NCI-H526 treated with DMSO at 0.1 percent for 48 hours (cell line): ENCODE results near the gene CRAT.
"Not testable (repeated sequence)": the region's sequence is repeated elsewhere in the genome, so short reads cannot be mapped to it uniquely, and the experiment has no call there.

Source experiments
- DNase-seq: peaks from one replicate; lab custom pipeline; 2025; lab: John Stamatoyannopoulos, UW

CRAT gene

DNA sequence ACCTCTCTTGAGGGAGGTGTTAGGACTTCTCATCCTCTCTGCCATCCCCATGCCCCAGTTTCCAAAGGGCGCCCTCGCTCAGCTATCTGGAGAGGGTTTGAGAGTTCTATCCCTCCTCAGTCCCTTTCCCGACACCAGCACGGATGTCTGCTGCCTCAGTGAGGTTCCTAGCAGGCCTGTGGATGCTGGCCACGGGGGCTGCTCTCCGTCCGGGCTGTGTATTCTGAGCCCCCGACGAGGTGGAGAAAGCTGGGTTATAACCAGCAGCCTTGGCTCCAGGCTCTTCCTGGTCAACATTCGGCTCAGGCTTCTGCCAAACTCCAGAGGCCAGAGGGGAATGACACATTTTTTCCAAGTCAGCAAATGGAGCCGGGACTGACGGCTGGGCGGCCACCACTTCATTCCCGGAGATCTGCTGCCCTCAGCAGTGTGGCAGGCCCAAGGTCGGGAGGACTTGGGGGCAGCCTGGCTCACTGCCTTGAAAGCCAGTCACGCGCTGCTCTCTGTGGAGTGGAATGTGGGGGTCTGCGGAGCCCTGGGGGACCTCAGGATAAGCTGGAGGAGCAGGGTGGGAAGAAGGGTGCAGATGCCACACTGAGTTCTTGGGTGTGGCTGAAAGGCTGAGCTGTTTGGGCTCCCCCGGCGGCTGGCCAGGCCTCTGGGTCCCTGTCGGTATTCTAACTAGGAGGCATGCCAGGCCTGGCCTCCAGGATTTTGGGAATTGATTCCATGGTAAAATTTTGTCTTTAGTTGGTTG, 28.1 kb upstream of the CRAT start:
- no peak for DNase-seq

DNA sequence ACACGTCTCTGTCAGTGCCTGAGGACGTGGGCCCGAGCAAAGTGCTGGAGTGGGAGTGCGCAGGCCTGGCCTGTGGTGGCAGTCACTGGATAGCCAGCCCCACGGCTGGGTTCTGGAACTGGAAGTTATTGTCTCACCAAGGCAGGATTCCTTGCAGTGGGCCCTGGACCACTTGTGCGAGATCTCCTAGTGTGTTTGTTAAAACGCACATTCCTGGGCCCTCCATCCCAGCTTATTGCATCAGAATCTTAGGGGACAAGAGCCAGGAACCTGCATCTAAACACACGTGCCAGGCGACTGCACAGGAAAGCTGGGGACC, 27.5 kb upstream of the CRAT start:
- DNase-seq, result no peak

DNA sequence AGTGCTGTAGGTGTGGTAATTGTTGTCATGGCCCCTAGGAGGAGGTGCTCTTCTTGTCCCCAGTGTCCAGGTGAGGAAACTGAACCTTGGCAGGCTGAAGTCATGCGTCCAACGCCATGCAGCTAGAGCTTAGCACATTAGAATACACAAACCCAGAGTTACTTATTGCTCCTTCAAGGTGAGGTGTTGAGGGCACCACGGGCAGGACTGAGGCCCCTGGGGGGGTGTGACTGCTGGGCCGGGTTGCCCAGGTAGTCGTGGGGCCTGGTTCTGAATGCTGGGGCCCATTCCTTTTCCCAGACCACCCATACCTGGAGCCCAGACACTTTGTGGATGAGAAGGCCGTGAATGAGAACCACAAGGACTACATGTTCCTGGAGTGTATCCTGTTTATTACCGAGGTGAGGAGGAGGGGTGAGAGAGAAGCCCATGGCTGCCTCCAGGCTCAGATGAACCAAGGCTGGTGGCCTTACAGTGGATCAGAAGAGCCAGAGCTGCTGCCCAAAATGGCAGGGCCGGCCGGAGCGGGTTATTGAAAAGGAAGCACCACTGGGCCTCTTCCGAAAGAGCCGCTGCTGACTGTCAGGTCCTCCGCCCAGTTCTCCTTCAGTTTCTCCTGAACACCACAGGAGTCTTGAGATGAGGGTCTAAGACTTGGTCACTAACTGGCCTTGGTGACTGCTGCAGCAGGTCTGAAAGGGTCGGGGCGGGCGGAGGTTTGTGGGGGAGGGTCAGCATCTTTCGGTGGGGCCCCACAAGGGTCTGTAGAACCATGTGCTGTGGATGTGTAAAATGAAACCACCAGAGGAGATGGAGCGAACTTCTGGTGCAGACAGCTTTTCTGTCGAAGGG, 26.9 kb upstream of the CRAT start:
- DNase-seq, result no peak

DNA sequence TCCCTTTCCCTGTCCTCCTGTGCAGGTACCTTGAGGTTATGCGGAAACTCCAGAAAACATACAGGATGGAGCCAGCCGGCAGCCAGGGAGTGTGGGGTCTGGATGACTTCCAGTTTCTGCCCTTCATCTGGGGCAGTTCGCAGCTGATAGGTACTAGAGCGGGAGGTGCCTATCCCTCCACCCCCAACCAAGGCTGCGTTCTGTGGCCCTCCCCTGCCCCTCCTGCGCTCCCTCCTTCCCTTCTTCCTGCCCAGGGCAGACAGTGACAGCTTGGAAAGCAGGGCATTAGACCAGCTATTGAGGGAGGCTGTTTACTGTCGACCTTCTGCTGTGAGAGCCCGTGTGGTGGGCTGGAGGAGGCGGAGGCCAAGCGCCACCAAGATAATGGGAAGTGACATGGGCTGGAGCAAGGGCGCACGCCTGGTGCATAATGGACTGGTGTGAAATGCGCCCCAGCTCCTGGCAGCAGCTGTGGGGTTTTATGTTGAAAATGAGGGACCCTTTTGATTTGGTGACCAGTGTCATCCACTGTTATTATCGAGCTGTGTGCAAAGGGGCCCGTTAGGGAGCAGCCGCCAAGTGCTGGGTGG, 25.9 kb upstream of the CRAT start:
- DNase-seq, result no peak

DNA sequence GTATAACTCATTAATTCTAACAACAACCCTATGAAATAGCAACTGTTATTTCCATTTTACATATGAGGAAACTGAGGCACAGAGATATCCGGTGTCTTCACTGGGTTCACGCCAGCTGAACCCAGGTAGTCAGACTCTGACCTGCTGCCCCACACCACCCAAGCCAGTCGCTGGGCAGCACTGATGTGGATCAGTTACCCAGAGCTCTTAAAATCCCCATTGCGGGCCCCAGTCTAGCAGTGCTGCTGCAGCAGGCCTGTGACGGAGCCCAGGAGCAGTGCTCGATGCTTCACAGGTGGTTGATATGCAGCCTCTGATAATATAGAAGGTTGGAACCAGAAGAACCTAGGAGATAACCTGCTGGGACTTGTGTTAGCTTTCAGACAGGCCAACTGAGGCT, 24.9 kb upstream of the CRAT start:
- DNase-seq, result no peak

DNA sequence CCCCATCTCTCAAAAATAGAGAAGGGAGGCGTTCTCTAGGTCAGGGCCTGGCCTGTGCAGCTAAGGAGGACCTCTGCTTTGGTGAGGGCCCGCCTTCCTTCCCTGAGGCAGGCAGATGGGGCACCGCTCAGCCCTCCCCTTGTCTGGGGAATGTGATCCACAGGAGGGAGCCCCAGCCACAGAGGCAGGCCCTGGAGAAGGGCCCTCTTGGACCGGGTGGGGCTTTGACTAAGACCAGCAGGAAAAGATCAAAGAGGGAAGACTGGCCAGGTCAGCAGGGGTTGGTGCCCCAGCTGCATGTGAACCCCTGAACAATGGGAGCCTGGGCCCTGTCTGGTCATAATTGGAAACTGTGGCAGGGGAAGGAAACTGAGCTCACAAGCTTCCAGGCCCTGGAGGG, 22.5 kb upstream of the CRAT start:
- no peak for DNase-seq

DNA sequence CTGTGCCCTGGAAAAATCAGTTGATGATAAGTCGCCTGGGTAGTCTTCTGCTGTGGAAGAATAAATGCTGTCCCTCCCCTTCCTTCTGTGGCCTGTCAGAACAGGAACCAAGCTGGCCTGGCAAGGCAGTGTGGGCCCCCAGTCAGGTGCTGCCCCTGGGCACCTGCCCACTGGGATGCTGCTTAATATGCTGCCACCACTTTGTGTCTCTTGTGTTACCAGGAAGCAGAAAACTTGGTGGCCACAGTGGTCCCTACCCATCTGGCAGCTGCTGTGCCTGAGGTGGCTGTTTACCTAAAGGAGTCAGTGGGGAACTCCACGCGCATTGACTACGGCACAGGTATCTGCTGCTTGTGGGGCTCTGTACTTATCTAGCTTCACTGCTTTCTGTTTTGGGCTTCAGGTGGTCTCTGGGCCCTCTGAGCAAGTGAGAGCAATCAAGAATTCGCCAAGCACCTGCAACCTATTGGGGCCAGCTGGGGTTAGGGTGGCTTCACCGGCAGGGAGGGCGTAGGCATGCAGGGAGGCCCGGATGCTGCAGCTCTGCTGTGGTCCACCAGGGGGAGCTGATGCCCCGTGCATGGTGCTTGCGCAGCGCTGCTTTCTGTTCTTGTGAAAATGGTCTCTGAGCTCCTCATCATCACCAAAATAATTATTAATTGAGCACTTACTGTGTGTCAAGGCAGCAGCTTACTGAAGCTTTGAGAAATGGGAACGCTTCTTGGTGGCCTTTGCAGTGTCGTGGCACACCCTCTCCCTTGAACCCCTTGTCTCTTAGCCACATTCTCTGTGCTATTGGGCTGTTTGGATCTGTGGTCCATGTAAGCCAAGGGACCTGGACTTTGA, 20.9 kb upstream of the CRAT start:
- no peak for DNase-seq

DNA sequence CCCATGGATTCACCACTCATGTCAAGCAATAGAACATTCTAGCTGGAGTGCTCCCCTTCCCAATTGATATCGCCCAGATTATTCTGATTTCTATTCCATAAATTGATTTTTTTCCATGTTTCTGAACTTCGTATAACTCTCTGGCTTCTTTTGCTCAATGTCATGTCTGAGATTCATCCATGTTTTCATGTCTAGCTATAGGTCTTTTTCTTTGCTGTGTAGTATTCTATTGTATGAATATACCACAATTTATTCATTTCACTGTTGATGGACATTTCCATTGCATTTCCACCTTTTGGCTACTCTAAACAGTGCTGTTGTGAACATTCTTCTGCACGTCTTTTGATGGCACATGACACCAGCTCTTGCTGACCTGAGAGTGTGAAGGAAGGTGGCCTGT, 20.2 kb upstream of the CRAT start:
- DNase-seq, result no peak

DNA sequence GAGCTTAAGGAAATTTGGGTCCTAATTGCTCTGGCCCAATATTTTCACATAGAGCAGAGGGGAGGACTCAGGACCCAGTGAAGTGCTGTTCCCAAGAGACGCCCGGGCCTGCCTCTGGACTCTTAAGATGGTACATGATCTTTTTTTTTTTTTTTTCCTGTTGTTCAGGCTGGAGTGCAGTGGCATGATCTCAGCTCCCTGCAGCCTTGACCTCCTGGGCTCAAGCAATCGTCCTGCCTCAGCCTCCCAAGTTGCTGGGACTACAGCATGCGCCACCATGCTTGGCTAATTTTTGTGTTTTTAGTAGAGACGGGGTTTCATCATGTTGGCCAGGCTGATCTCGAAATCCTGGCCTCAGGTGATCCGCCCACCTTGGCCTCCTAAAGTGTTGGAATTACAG, 19.7 kb upstream of the CRAT start:
- not testable (repeated sequence) for DNase-seq

DNA sequence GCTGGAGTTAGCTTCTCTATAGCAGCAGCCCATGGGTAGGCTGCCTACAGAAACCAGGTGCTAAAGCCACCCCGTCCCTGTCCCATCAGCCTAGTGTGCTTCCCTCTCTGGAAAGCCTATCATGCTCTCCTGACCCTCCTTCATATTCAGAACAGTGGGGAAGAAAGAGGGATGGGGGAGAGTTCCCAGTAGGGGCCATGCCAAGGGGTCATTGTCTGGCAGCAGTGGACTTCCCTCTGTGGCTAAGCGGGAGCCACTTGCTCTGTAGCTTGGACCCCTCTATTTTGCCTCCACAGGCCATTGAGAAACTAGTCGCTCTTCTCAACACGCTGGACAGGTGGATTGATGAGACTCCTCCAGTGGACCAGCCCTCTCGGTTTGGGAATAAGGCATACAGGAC, 18.1 kb upstream of the CRAT start:
- no peak for DNase-seq

DNA sequence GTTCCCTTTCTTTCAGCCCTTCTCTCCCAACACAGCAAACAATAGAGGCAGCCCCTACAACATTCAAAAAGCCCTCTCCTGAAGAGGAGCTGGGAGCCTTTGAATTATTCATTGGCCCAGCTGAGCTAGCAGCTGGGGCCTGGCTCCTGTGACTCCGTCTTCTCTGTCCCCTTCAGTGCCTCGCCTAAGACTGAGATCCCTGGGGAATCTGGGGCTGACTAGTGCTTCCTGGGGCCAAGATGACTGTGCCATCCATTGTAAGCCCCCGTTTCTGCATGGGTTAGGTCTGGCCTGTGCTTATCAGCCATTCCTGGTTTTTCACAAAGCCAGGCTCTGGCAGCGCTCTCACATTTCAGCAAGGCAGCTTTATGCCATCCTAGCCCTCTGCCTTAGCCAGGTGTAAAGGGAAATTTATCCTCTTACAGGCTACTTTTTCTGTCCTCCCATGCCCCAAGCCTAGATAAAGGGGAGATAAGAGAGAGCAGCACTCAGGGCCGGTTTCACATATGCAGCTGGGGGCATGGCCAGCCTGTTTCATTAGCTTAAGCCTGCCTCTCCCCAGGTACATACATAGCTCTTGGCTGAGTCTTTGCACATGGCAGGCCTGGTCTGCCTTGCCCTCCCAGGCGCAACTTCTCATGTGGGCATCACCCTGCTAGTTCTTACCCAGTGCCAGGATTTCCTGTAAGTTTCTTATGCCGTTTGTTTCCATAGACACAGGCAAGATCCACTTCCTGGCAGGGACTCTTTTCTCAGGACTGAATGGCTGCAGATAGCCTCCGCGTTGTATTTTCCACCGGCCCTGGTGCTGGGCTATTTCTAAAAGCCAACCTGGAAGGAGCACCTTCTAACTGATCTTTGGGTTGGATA, 16.4 kb upstream of the CRAT start:
- DNase-seq, result no peak

DNA sequence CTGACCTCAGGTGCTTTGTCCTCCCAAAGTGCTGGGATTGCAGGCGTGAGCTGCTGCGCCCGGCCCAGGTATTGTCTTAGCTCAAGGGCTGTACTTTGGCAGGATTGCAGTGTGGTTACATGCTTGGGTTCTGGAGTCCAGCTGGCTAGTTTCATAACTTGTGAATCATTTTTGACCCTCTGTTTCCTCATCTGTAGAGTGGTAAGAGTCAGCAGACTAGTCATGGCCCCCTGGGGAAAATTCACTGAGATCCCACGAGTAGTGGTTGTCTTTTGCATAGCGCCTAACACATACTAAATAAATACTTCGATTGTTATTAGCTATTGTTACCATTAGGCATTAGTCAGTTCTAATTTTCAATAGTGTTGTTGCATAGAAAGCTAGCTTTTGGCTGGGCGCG, 14.9 kb upstream of the CRAT start:
- no peak for DNase-seq

DNA sequence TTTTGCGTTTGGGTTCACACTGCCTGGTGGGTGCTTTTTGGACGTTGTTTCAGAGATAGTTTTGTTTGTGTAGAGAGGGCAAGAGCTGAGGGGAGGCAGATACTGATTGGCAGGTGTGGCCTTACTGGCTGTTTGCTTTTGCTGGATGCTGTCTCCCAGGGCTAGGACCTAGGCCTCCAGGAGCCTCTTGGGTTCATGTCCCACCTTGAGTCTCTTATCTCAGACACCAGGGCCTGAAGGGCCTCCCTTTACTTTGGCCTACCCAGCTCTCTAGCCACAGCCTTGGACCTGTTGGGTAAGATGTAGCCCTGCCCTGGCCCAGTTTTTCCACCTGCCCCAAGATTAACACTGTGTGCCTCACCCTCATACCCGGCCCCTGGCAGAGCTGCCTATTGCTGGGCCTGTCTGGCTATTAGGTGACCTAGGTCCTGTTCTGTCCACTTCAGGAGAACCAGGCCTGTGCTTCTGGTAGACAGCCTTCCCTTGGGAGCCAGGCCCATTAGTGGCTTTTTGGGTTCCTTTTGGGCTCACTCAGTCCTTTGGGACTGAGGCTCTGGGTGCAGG, 14.0 kb upstream of the CRAT start:
- no peak for DNase-seq

DNA sequence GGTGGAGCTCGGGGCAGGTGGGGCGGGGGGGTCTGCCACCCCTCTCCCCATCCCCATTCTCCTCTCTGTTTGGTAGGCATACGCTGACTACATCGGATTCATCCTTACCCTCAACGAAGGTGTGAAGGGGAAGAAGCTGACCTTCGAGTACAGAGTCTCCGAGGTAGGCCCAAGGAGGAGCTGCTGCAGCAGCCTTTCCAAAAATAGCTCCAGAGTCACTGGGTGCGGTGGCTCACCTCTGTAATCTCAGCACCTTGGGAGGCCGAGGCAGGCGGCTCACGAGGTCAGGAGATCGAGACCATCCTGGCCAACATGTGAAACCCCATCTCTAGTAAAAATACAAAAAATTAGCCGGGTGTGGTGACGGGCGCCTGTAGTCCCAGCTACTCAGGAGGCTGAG, 12.4 kb upstream of the CRAT start:
- DNase-seq, result not testable (repeated sequence)

DNA sequence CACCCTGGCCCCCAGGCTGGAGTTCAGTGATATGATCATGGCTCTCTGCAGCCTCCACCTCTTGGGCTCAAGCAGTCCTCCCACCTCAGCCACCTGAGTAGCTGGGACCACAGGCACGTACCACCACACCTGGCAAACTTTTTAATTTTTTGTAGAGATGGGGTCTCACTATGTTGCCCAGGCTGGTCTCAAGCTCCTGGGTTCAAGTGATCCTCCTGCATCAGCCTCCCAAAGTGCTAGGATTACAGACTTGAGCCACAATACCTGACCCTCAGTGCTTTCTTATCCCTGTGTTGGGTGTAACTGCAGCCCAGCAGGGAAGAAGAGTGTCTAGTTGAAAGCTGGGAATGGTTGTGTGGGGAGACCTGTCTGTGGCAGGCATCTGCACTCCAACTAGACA, 11.5 kb upstream of the CRAT start:
- DNase-seq, result no peak

DNA sequence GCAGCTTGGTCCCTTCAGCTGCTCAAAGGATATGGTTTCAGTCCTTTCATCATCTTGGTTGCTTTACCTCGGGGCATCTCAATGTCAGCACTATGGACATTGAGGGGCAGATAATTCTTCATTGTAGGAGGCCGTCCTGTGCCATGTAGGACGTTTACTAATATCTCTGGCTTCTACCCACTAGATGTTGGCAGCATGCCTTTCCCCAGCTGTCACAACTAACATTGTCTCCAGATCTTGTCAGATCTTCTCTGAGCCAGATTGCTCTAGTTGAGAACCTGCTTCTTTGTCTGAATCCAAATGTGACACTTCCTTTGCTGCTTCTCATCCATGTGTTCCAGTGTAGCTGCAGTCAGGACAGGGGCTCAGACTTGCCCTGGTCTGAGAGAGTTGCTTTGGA, 10.9 kb upstream of the CRAT start:
- no peak for DNase-seq

DNA sequence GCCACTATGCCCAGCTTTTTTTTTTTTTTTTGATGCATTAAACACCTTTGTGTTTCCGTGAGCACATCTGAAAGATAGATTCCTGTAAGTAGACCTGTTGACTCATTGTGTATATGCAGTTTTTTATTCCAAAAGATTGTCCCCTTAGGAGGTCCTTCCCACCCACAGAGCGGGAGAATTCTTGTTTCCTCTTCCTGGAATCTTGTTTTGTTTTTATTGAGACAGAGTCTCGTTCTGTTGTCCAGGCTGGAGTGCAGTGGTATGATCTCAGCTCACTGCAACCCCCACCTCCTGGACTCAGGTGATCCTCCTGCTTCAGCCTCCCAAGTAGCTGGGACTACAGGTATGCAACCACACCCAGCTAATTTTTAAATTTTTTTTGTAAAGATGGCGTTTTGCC, 8.2 kb upstream of the CRAT start:
- DNase-seq, result no peak

DNA sequence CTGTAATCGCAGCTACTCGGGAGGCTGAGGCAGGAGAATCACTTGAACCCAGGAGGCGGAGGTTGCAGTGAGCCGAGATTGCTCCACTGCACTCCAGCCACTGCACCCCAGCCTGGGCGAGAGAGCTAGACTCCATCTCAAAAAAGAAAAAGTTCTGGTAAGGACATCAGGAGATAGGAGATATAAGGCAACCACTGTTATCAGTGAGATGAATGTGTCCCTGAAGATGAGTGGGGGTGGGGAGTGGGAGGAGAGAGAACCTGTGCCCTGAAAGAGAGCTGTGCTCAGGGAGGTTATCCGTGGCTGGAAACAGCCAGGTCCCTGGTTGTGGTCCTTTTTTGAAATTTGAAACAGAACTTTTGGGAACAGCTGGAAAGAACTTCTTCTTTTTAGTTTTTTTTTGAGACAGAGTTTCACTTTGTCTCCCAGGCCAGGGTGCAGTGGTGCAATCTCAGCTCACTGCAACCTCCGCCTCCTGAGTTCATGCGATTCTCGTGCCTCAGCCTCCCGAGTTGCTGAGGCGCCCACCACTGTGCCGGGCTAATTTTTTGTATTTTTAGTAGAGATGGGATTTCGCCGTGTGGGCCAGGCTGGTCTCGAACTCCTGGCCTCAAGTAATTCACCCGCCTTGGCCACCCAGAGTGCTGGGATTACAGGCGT, 3.2 kb upstream of the CRAT start:
- no peak for DNase-seq

DNA sequence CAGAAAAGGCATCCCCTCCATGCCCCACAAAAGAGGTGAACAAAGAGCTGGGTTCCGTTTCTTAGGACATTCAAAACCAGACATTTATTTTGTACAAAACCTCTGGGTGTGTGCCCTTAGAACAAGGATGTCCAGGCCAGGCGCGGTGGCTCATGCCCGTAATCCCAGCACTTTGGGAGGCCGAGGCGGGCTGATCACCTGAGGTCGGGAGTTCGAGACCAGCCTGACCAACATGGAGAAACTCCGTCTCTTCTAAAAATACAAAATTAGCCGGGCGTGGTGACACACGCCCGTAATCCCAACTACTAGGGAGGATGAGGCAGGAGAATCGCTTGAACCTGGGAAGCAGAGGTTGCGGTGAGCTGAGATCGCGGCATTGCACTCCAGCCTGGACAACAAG, 1.9 kb upstream of the CRAT start:
- DNase-seq, result not testable (repeated sequence)

DNA sequence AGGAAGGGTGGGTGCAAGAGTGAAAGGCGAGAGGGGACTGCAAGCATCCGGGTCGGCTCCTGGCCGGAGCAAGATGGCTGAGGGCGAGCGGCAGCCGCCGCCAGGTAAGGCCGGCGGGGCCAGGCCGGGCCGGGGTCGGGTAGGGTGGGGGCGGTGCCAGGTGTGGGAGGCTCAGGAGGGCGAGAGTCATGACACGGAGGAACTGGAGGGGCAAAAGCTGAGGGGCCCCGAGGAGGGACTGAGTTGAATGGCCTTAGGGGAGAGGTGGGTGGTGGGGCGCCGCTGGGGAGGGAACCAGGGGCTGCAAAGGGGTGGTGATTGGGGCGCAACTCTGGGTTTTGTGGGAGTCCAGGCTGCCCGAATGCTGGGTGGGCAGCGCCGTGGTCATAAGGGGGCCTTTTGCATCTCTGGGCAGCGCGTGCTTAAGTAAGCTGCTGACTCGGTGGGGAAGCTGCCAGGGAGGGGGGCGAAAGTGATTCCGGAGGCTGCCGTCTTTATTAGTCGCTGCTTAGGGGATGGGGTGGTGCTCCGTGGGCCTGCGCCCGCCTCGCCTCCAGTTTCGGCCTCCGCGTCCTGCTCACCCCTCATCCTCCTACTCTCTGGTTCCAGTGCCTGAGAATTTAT, 1.0 kb upstream of the CRAT start:
- peak; percentile 23 for DNase-seq
